Astrocyte (in vitro differentiated cells and primary cell): Measurements from ENCODE around the gene ZBTB46.

Experiments
- EZH2 ChIP-seq: IDR thresholded peaks from 2 replicates; pipeline ENCODE4 v1.6.1; 2012; ENCODE audit warnings: mild to moderate bottlenecking, low read length, inconsistent platforms; ENCODE audit not compliant: insufficient read depth
- TF ChIP-seq, protein P1 (sequence below): IDR thresholded peaks from 2 replicates; pipeline ENCODE4 v1.5.1; 2011; ENCODE audit warnings: low read depth, mild to moderate bottlenecking, inconsistent platforms, low read length, moderate library complexity; ENCODE audit not compliant: insufficient read depth

DNA sequence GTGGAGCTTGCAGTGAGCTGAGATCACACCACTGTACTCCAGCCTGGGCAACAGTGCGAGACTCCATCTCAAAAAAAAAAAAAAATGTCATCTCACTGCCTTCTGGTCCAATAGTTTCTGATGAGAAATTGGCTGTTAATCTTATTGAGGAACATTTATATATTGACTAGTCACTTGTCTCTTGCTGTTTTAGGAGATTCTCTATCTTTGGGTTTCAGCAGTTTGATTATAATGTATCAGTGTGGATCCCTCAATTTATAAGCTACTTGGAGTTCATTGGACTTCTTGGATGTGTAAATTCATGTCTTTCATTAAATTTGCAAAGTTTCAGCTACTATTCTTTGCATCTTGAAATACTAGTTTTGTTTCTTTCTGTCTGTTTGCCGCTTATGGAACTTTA, 112.1 kb downstream of the ZBTB46 start:
- TF ChIP-seq, protein P1, sequence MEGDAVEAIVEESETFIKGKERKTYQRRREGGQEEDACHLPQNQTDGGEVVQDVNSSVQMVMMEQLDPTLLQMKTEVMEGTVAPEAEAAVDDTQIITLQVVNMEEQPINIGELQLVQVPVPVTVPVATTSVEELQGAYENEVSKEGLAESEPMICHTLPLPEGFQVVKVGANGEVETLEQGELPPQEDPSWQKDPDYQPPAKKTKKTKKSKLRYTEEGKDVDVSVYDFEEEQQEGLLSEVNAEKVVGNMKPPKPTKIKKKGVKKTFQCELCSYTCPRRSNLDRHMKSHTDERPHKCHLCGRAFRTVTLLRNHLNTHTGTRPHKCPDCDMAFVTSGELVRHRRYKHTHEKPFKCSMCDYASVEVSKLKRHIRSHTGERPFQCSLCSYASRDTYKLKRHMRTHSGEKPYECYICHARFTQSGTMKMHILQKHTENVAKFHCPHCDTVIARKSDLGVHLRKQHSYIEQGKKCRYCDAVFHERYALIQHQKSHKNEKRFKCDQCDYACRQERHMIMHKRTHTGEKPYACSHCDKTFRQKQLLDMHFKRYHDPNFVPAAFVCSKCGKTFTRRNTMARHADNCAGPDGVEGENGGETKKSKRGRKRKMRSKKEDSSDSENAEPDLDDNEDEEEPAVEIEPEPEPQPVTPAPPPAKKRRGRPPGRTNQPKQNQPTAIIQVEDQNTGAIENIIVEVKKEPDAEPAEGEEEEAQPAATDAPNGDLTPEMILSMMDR = no peak
- TF ChIP-seq EZH2 = no peak
